Activated naive CD8-positive, alpha-beta T cell (primary cell): ENCODE measurements around the gene AHNAK.
"Not testable (repeated sequence)": the region's sequence is repeated elsewhere in the genome, so short reads cannot be mapped to it uniquely, and the experiment has no call there.

ENCODE experiments used
- H3K27ac Mint-ChIP-seq: one replicate; pipeline ENCODE4 v1.8.0; 2021; ENCODE audit warnings: mixed read lengths
- H3K27me3 Mint-ChIP-seq: one replicate; pipeline ENCODE4 v1.8.0; 2021; ENCODE audit warnings: mixed read lengths
- H3K36me3 Mint-ChIP-seq: one replicate; pipeline ENCODE4 v1.8.0; 2021; ENCODE audit warnings: mixed read lengths
- H3K4me1 Mint-ChIP-seq: one replicate; pipeline ENCODE4 v1.8.0; 2021; ENCODE audit warnings: low read depth, mixed read lengths
- H3K4me3 Mint-ChIP-seq: one replicate; pipeline ENCODE4 v1.8.0; 2021; ENCODE audit warnings: mild to moderate bottlenecking, mixed read lengths
- H3K9me3 Mint-ChIP-seq: one replicate; pipeline ENCODE4 v1.8.0; 2021; ENCODE audit warnings: low read depth, mixed read lengths

Gene AHNAK

DNA sequence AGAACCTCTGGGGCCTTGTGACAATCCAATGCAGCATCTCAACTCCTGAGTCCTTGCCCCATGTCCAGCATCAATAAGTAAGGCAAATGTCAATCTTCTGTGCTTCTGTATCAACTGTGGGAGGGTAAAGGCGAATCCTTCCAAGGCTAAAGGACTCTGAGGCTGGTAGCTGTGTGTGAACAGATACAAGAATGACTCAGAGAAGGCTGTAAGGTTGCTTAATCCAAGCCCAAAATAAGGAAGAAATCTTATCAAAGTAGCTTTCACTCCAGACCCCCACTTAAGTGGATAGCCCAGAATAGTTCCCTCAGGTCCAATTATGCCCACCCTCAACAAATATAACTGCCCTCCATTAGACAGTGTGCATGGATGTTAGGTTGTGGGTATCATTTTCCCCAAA, 155.9 kb downstream of the AHNAK start:
- no peaks in the 10 kb centered on the region for H3K27me3 Mint-ChIP-seq
- no peak overlapping the region for H3K4me3 Mint-ChIP-seq
- H3K27ac Mint-ChIP-seq: no peak overlapping the region
- H3K9me3 Mint-ChIP-seq: no peaks in the 10 kb centered on the region
- peaks cover 15% of the 10 kb centered on the region for H3K4me1 Mint-ChIP-seq
- H3K36me3 Mint-ChIP-seq: no peaks in the 10 kb centered on the region

DNA sequence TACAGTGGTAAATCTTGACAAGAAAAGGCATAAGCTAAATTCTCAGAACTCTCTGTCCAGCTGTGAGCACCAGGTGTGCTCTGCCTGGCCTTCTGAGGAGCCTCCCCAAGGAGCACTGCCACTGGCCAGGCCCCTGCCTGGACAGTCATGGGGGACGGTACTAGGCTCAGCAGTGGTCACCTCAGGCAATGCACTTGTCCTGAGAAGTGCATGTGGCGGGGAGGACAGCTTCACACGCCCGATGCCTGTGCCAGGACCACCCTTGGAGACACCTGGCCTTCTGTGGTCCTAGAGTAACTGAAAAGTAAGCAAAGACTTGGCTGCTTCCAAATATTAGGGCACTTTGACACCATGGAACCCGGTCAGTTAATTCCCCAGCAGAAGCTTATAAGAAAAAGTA, 156.4 kb downstream of the AHNAK start:
- Mint-ChIP-seq H3K36me3 (no peaks in the 10 kb centered on the region), H3K27me3 (no peaks in the 10 kb centered on the region), H3K4me1 (peaks cover 19% of the 10 kb centered on the region), H3K4me3 (no peak overlapping the region), H3K27ac (no peak overlapping the region), H3K9me3 (no peaks in the 10 kb centered on the region)

DNA sequence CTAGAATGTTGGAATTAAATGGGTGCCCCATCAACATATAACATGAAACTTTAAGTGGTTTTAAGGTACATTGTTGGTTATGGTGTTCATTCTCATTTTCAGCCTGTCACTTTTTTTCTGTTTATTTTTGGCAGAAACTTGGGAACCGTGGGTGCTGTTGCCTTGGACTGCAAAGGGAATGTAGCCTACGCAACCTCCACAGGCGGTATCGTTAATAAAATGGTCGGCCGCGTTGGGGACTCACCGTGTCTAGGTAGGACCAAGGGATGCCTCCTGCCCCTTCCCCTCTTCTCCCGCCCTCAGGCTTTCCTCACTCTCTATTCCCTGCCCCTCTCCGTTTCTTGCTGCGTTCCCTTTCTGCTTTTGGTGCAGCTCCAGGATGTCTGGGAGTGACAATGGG, 157.6 kb downstream of the AHNAK start:
- Mint-ChIP-seq H3K4me1 (peaks cover 17% of the 10 kb centered on the region), H3K27me3 (no peaks in the 10 kb centered on the region), H3K4me3 (no peak overlapping the region), H3K36me3 (no peaks in the 10 kb centered on the region), H3K27ac (no peak overlapping the region), H3K9me3 (no peaks in the 10 kb centered on the region)

GRCh38 chr11:62387381-62387780, 159.2 kb downstream of the AHNAK start:
- H3K4me1 Mint-ChIP-seq: peaks cover 12% of the 10 kb centered on the region
- no peaks in the 10 kb centered on the region for H3K9me3 Mint-ChIP-seq
- peak overlapping the region; percentile 31 for H3K4me3 Mint-ChIP-seq
- peak overlapping the region; percentile 70 for H3K27ac Mint-ChIP-seq
- H3K27me3 Mint-ChIP-seq: no peaks in the 10 kb centered on the region
- no peaks in the 10 kb centered on the region for H3K36me3 Mint-ChIP-seq

DNA sequence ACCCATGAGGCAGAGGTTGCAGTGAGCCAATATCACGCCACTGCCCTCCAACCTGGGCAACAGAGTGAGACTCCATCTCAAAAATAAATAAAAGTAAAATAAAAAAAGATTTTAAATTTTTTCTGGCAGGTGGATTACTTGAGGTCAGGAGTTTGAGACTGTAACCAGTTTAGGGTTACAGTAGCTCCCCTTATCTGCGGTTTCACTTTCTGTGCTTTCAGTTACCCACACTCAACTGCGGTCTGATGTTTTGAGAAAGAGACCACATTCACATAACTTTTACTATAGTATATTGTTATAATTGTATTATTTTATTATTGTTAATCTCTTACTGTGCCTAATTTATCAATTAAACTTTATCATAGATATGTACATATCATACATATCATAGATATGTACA, 160.5 kb downstream of the AHNAK start:
- H3K27ac Mint-ChIP-seq, H3K4me3 Mint-ChIP-seq: not testable (repeated sequence)

GRCh38 chr11:62383822-62384221, 162.8 kb downstream of the AHNAK start:
- Mint-ChIP-seq H3K27me3 (no peaks in the 10 kb centered on the region), H3K4me3 (no peak overlapping the region), H3K4me1 (peaks cover 13% of the 10 kb centered on the region), H3K9me3 (no peaks in the 10 kb centered on the region), H3K27ac (no peak overlapping the region), H3K36me3 (no peaks in the 10 kb centered on the region)

More for the DNA sequence above, 160.5 kb downstream of the AHNAK start:
- H3K9me3 Mint-ChIP-seq, H3K4me1 Mint-ChIP-seq, H3K36me3 Mint-ChIP-seq, H3K27me3 Mint-ChIP-seq: not testable (repeated sequence)
